GM18511 (cell line): Measurements from ENCODE around the gene CSNK1E.
"Not testable (repeated sequence)": the region's sequence is repeated elsewhere in the genome, so short reads cannot be mapped to it uniquely, and the experiment has no call there.

ENCODE experiments used
- ATAC-seq: cut with Tn5 transposase; IDR thresholded peaks from one replicate; pipeline ENCODE4 v1.9.1; 2021; ENCODE audit warnings: mild to moderate bottlenecking, moderate library complexity; ENCODE audit not compliant: unreplicated experiment

Gene CSNK1E

GRCh38 chr22:38317122-38317994, at the start of gene CSNK1E:
Gene CSNK1E, minus strand, starts transcription at chr22:38317433. Its CDS starts 3,276 bp downstream, at chr22:38314157.
- ATAC-seq: no peak

GRCh38 chr22:38365829-38366228, 48.6 kb upstream of the CSNK1E start:
- ATAC-seq: not testable (repeated sequence)

GRCh38 chr22:38365174-38365573, 47.9 kb upstream of the CSNK1E start:
- not testable (repeated sequence) for ATAC-seq

GRCh38 chr22:38360560-38360959, 43.3 kb upstream of the CSNK1E start:
- not testable (repeated sequence) for ATAC-seq

DNA sequence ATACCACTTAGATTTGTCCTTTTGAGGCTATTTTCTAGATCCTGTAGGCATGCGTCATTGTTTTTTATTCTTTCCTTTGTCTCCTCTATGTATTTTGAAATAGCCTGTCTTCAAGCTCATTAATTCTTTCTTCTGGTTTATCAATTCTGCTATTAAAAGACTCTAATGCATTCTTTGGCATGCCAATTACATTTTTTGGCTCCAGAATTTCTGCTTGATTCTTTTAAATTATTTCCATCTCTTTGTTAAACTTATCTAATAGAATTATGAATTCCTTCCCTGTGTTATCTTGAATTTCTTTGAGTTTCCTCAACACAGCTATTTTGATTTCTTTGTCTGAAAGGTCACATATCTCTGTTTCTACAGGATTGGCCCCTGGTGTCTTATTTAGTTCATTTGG, 42.6 kb upstream of the CSNK1E start:
- not testable (repeated sequence) for ATAC-seq

GRCh38 chr22:38357971-38358370, 40.7 kb upstream of the CSNK1E start:
- ATAC-seq: not testable (repeated sequence)

DNA sequence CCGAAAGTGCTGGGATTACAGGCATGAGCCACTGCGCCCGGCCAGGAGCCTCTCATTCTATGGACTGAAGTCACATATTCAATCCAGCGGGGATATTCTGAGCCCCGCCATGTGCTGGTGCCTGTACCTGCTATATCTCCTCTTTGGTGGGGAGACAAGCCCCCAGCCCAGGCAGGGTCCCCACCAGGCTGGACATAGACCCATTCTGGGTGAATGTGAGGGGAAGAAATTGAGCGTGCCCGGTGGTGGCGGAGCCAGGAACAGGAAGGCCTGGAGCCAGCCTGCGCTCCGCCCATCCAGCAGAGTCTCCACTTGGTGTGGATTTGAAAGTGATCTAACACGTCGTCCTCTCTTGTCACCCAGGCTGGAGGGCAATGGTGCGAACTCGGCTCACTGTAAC, 38.0 kb upstream of the CSNK1E start:
- ATAC-seq: no peak

DNA sequence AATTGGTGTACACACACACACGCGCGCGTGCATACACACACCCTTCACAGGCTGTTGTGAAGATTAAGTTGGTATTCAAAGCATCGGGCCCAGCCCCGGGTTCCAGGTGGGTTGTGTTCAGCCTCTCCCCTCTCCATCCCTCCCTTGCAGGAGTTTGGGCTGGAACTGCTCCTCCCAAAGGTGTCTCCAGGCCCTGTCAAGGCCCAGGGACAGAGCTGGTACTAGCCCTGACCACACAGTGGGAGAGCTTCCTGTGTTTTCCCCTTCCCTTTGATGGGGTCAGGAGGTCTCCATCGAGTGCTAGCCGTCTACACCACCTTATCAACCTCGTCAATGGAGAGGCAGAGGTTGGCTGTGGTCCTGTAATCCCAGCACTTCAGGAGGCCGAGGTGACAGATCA, 36.5 kb upstream of the CSNK1E start:
- ATAC-seq: no peak

- ATAC-seq: no peak
Measured at GRCh38 chr22:38353142-38353629, 36.0 kb upstream of the CSNK1E start.

- no peak for ATAC-seq
Measured at GRCh38 chr22:38352436-38352835, 35.2 kb upstream of the CSNK1E start.

GRCh38 chr22:38350444-38351359, 33.5 kb upstream of the CSNK1E start:
- ATAC-seq: no peak

- no peak for ATAC-seq
Measured at GRCh38 chr22:38348751-38349496, 31.7 kb upstream of the CSNK1E start.

DNA sequence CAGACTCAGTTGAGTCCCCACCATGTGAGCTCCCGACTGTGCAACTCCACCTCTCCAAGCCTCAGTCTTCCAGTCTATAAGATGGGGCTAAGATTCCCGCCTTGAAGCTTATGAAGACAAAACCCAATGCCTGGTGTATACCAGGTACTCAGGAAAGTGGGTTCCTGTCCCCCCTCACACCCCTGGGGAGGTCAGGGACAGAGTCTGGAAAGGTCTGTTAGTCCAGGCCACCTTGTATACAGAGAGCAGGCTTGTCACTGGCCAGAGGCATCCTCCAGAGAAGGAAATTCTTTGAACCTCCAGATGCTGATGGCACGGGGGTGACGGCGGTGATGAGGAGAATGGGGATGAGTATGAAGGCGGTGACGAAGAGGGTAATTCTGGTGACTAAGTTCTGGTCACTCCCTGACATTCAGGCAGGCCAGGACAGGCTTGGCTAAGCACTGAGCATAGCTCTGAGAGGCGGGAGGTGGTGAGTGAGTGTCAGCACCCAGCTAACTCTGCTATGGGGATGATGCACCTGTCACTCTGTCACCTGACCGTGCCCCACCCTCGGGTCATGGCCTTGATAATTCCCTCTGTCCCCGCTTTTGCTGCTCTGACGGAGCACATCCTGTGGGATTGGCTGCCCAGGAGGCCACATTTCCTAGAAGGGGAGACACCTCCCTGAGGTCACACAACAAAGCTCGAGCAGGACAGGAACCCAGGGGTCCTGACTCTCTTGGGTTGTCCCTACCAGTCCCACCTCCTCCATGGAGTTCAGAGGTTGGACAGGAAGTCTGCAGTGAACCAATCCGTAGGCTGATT, 30.9 kb upstream of the CSNK1E start:
- ATAC-seq: no peak

DNA sequence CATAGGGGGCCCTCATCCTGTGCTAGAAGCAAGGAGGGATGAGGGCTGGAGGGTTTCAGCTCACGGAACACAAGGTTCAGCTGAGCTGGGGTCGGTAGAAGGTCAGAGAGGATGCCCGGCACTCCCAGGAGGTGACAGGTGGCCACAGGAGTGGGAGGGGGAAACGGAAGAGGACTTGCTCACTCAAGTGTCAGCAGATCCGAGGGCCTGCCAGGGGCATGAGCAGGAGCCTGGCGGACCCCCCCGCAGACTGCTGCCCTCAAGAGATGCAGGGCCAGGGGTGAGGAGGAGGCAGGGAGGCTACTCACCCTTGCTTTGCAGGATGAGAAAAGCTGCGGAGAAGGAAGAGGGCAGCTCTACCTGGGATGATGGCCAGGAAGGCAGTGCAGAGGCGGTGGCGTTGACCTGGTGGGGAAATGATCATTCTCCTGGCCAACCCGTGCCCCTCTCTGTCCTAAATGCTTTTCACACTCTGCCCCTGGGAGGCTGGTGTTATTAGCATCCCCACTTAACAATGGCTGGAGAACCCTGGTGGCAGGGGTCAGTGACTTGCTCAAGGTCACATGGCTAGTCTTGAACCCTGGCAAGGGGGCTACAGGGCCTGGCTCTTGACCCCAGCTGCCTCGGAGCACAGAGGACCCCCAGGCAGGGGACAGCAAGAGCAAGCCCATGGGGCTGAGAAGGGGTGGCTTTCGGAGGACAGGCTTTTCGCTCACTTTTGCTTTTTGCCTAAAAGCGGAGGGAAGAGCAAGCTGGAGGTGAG, 30.1 kb upstream of the CSNK1E start:
- ATAC-seq: no peak

DNA sequence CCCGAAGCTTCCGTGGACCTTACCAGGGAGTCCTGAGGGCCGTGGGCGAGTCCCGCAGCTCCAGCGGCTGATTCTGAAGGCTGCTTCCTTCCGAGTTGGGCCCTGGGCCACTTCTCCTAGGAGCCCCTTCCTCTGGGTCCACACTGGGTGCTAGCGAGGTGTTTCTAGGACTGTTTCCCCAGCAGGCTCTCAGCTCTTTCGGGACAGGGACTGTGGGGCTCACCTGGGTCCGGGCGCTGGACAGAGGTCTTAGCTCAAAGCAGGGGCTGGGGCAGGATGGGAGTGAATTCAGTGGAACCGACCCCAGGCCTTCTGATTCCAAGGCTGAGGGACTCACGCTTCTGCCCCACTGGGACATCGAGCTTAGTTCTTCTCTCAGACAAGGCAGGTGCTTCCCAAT, 29.3 kb upstream of the CSNK1E start:
- ATAC-seq: no peak

GRCh38 chr22:38345782-38346181, 28.5 kb upstream of the CSNK1E start:
- ATAC-seq: no peak

DNA sequence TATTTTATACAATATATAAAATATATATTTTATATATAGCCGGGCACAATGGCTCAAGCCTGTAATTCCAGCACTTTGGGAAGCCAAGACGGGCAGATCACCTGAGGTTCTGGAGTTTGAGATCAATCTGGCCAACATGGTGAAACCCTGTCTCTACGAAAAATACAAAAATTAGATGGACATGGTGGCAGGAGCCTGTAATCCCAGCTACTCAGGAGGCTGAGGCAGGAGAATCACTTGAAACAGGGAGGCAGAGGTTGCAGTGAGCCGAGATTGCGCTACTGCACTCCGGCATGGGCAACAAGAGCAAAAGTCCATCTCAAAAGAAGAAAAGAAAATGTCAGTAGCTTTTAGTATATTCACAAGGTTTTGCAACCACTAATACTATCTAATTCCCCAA, 22.7 kb upstream of the CSNK1E start:
- not testable (repeated sequence) for ATAC-seq

DNA sequence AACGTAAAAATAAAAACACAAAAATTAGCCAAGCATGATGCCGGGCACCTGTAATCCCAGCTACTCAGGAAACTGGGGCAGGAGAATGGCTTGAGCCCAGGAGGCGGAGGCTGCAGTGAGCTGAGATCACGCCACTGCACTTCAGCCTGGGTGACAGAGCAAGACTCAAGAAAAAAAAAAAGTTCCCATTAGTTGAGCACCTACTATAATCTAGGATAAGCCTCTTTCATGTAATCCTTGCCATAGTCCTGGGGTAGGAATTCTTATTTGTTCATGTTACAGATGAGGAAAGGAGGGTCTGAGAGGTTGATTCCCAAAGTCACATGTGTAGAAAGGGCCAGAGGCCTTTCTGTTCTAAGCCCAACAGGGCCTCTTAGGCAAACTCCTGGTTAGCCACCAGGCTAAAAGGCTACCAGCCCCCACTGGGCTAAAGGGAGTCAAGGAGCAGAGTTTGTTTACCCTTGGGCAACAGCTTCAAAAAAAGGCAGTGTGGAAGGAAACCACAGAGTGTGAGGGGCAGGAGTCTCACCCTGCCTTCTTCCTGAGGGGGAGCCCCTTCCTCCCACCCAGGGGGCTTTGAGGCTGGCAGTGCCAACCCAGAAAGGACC, 21.6 kb upstream of the CSNK1E start:
- ATAC-seq: no peak

DNA sequence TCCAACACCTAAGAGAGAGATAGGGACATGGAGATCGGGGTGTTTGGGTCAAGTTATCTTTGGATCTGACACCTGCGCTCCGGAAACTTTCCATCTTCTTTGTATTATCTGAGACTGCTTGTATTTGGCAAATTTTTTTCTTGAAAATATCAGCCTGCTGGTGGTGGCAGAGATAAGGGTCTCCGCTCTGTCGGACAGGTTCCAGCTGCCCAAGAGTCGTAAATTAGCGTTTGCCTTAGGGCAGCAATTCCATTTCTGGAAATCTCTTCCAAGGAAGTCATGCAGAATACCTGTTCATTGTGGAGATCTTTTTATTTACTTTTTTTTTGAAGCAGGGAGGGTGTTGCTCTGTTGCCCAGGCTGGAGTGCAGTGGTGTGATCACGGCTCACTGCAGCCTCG, 19.5 kb upstream of the CSNK1E start:
- ATAC-seq: no peak
